Measurements from ENCODE around the gene RAB11FIP3.

RAB11FIP3 gene

DNA sequence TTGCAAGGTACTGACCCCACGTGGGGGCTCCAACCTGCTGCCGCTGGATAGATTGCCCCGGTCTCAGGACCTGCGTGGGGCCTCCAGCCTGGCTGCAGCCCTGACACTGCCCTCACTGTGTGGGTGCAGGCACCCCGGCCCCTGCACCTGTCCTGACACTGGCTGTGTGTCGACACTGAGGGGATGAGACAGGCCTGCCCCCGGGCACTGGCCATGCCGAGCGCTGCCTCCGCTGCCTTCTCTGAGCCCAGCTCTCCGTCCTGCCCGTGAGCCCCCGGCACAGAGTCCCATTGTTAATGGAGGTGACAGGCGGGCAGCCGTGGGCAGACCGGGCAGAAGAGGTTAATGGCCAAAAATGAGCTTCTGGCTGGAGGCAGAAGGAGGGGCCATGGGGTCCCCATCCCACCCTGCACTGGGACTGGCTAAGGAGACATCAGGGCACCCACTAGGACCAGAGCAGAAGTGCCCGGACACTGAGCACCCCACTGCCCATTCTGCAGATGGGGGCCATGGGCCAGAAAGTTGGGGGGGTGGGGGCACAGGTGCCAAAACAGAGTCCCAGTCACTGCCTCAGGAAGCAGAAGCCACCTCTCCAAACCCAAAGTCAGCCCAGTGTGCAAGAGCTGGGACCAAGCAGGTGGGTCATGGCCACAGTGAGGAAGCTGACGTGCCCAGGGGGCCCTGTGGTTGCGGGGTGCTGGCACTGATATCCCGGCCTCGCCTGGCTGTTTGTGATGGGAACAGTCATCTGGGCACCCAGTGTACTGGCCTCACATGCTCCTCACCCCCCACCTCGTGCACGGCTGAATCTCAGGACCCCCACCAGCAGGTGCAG lies 132.2 kb downstream of the RAB11FIP3 start:
- DNase-seq = no peak

DNA sequence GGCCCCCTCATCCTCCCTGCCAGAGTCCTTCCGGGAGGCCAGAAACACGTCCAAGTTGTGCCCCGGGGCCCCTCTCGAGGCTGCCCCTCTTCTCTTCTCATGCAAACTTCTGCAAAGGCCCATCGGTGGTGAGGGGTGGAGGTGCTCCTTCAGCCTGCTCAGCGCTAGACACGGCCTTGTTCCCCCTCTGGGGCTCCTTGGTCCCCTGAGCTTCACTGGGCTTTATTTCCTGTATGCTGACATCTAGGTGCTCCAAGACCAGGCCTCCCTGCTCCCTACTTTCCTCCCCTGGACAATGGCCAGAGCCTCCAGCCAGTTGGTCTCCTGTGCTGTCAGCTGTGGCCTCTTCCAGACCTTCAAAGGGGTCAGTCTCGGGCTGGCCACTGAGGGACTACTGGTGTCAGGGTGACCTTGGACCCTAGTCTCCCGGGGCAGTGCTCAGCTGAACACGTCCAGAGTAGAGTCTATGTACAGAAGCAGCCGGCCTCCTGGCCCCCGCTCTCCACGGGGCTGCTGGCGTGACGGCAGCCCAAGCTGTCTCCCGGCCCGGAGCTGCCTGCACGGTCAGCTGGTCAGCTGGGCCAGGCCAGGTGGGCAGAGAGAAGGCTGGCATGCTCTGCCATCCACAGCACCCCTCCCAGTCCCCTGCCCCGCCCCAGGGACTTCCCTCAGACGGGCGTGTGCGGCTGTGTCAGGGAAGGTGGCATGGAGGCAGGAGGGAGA lies 133.0 kb downstream of the RAB11FIP3 start:
- DNase-seq = no peak

DNA sequence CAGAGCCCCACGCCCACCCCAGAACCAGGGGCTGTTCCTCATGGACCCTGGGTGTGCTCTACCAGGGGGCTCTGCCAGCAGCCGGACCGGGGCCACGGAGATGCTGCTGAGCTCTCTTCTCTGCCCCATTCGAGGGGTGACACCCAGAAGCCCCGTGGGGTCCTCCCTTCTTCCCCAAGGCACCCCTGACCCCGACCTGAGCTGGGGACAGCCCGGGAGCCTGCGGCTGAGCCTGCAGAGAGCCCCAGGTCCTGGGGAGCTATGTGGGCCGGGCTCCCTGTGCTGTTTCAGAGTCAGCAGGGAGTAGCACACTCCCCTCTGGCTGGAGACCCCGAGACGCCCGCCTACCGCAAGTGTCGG lies 133.6 kb downstream of the RAB11FIP3 start:
- DNase-seq = no peak

DNA sequence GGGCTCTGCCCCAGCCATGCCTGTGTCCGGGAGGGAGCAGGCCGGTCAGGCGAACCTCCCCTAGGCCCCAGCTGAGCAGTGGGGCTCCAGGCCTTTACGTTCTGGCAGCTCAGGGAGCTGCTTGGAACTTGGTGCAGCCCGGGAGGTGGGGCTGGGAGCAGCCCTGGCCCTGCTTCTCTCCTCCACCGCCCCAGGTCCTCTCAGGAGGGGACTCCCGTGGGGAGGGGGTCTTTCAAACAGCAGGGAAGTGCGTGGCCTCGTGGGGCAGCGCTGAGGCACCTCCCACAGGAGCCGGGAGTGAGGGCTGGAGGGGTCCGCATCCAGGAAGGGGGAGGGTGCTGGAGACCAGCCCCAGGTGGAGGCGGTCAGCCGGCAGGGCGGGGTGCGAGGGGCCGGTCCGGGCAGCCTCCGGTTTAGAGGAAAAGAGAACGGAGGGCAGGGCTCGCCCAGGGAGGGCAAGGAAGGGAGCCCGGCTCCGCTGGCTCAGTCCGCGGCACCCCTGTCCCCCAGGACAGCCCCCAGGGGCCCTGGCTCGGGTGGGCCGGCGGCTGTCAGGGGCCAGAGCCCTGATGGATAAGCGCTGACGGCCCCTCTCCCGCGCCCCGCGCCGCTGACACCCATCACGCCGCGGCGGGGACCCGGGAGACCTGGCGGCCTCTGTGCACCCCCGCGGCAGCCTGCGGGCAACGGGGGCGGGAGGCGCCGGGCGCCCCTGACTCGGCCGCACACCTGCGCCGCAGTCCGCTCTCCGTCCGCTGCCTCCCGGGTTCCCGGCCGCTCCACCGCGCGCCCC lies 134.2 kb downstream of the RAB11FIP3 start:
- DNase-seq = no peak

DNA sequence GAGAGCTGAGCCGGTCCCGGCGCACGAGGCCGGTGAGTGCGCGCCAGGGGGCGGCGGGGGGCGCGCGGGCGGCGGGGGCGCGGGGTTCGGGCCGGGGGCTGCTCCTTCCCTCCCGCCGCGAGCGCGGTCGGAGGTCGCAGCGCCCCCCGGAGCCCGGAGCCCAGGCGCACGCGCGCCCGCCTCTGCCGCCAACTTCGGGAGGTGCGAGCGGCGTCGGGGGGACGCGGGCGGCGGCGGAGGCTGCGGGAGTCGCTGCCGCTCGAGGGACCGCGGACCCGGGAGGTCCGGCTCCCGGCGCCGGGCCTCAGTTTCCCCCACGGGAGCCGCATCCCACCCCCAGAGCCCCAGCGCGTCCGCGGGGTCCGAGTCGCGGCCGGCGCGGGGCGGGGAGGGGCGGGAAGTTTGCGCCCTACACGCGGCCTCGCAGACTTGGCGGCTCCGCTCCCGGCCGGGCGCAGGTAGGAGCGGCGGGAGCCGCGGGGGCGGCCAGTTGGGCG lies 134.8 kb downstream of the RAB11FIP3 start, which contains the start of gene PRR35:
Gene PRR35 (plus strand): TSS at position 191 of the 497 bp plus-strand sequence. CDS start 2,901 bp downstream, outside the sequence.
- no peak for DNase-seq

DNA sequence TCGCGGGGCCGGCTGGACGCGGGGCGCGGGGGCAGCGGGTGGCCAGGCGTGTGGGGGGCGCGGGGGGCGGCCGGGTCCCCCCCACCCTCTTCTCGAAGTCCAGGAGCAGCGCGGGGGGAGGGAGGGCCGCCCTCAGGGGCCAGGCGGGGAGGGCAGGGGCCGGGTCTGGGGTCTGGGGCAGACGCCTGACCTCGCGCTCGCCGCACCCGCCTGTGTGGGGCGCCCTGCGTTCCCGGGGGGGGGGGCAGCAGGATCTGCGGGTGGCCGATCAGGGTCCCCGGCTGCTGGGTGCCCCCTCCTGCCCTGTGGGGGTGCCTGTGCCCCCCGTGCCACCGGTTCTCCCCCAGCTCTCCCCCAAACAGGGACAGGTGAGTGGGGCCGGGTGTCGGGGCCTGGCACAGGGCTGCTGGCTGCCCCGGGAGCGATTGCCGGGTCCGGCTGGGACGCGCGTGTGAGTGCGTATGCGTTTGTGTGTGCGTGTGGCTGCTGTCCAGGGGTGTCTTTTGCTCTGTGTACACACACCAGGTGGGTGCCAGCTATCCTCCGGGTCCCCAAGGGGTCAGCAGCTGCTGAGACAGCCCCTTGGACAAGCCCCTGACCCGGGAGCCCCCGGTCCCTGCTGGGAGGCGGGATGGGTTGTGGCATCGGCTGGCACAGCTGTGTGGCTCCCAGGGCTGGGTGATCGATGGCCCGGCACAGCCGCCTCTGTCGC lies 135.4 kb downstream of the RAB11FIP3 start:
- no peak for DNase-seq

DNA sequence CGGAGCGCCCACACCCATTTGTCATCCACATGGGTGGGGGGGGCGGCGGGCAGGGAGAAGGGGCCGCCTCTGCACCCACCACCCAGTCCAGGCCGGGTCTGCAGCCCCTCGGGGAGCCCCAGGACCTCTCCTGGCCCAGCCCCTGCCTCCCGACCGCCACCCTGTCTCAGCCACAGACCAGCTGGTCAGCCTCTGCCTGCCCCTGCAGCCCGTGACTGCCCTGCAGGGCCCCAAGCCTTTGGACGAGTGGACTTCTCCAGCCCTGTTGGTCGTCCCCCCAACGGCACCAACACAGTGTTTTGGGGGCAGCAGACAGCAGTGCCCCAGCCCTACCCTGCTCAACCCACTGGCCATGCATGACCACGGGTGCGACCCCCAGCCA lies 136.0 kb downstream of the RAB11FIP3 start:
- DNase-seq = no peak

DNA sequence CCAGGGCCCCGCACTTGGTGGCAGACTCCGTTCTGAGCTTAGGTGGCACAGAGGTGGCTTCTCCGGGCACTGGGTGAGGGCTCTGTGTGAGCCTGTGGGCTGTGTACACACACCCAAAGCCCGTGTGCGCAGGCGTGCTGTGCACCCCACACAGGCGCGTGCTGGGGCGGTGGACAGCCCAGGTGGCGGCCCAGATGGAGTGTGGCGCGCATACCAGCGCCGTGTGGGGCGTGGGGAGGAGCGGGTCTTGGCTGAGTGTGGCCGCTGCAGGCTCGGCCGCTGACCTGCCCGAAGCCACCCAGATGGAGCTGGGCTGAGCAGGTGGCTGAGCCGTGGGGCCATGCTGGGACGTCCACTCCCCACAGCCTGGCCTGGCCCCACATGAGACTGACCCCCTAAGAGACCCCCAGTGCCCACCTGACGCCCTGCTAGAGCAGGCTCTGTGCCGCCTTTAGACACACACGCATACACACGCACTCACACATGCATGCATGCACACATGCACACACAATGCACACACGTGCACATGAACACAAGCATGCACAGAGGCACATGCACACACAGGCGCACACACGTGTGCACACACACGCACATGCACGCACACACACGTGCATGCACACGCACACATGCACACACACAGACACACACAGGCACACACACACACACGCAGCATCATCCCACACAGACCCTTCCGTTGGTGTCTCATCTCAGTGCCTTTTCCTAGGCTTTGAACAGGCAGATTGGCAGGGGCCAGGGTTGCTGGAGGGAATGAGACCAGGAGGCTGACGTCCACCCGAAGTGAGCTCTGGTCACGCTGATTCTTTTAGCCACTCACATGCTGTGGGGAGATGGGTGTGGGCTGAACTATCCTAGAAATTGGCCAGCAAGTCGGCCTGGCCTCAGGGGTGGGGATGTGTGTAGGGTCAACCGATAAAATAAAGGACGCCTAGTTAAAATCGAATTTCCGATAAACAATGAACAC lies 136.8 kb downstream of the RAB11FIP3 start:
- DNase-seq = no peak

DNA sequence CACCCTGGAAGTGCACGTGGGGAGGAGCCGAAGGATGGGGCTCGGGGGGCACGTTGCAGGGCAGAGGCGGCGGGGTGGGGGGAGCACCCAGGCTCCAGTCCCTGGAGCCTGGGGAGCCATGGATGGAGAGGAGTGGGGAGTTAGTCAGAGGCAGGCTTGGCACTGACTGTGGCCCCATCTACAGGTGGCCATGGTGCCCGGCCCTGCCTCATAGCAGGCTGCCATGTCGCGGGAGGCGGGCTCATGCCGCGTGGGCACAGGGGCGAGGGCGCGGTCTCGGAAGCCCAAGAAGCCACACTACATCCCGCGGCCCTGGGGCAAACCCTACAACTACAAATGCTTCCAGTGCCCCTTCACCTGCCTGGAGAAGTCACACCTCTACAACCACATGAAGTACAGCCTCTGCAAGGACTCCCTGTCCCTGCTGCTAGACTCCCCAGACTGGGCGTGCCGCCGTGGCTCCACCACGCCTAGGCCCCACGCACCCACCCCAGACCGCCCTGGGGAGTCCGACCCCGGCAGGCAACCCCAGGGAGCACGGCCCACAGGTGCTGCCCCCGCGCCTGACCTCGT lies 137.7 kb downstream of the RAB11FIP3 start:
- DNase-seq = no peak

DNA sequence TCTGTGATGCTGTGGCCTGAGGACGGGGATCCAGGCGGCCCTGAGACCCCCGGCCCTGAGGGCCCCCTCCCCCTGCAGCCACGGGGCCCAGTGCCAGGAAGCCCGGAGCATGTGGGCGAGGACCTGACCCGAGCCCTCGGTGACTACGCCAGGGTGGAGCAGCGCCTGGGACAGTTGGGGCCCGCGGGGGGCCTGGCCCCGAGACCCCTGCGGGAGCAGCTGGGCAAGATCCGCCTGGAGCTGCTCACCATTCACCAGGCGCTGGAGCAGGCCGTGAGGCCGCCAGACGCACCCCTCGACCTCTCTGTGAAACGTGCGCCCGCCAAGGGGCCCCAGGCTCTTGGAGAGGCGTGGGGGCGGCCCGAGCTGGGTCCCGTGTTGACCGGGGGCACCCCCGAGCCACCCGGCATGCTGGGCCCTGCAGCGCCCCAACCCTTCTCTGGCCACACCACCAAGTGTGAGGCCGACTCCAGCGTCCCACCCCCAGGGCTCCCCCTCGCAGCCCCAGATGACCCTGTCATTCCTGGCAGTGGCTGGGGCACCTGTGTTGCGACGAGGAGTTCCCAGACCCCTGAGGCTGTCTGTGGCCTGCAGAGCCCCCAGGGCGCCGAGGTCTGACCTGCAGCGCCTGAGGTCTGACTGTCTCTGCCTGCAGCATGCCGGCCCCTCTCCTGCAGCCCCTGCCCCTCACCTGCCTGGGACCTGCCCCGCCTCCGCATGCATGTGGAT lies 139.4 kb downstream of the RAB11FIP3 start:
- DNase-seq = no peak

DNA sequence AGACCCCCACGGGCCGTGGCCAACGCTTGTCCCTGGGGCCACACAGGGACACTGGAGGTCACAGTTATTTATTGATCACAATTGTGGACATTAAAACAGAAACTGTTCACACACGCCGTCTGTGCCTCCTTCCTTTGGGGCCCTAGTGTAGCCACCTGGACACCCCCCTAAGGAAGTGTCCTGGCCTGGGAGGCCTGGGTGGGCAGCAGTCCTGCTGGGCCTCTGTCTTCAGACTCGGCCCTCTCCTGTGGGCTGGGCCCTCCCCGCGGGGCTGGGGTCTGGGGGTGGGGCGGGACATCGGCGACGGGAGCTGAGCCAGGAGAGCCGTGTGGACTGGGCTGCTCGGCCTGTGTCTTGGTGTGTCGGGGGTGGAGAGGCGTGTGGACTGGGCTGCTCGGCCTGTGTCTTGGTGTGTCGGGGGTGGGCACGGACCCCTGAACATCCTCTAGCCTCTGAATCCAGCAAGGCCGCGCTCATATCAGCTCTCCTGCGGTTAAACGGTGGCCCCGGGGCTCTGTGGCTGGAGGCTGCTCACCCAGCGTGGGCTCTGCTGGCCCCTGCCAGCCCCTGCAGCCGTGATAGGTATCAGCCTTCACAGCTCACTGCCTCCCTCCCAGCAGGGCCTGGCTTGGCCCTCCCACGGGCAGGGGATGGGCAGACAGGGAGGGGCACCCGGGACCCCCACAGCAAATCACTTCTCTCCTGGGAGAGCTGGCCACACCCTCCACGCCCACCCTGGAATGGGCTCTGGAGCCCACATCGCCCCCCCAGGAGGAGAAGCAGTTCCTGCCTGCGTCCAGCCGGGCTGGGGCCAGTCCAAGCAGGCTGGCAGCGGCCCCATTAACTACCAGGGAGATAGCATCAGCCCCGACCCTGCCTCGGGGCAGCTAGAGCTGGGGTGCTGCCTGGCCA lies 140.2 kb downstream of the RAB11FIP3 start:
- DNase-seq = no peak

DNA sequence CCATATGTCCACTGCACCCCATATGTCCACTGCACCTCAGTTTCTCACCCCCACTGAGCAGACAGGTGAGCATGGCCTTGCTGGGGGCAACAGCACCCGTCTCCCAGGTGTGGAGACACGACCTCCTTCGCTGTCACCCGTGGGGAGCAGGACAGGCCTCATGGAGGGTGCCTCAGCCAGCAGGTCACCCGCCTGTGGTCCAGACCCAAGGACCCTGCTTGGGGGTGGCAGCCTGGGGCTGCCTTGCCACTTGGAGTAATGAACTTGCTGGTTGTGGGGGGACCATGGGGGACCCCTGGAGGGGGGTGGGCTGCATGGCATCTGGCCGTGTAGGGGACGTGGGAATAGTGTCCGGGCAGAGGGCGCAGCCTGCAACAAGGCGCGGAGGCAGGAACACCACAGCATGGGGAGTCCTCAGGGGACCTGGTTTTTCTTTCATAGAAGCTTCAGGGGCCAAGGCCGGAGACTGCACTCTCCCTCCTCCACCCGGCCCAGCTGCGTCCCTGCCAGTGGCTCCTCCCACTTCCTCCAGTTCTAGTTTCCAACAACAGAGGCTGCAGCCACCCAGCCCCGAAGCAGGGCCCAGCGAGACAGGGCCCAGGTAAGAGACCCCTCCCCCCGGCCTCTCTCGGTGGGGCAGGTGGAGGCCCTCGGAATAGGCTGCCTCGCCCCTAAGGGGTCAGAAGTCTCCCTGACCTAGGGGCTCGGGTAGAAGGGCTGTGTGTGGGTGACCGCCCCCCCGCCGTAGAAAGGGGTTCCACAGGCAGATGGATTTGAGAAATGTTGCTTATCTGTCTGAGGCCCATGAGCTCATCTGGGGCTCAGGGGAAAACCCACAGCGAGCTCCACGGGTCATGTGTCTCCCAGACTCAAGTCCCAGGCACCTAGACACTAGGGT lies 141.3 kb downstream of the RAB11FIP3 start, which contains the start of gene NHLRC4:
Gene NHLRC4 (plus strand): TSS at position 531 of the 898 bp plus-strand sequence. CDS start 1,043 bp downstream, outside the sequence.
- DNase-seq = no peak

DNA sequence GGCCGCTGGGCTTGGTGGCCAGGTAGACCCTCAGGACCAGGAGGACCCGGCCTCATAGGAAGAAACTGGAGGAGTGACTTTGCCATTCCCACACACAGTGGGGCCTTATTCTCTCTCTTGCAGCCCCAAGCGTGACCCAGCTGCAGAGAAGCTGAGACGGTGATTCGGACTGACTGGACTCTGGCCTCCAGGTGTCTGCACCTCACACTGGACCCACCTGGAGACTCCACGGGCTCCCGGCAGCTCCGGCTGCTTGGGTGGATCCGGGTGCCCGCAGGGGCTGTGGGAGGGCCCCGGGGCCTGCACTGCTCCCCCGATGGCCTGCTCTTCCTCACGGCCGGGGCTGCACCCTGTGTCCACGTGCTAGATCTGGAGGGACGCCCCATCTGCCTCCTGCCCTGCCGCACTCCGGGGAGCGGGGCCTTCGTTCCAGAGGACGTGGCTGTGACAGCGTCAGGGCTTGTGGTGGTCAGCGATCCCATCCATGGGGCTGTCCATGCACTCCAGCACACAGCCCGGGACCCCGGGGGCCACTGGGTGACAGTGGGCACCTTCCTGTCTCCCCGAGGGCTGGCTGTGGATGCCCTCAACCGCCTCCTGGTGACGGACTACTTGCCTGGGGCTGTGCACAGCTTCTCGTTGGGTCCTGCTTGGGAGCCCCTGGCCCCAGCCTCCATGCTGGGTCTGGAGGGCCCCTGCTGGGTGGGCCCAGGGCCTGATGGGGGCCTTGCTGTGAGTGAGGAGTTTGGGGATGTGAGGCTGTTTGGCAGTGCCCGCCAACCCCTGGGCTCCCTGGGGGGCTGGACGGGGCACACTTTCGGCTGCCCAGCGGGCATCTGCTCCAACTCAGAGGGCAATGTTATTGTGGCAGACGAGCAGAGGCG lies 142.2 kb downstream of the RAB11FIP3 start:
- no peak for DNase-seq

DNA sequence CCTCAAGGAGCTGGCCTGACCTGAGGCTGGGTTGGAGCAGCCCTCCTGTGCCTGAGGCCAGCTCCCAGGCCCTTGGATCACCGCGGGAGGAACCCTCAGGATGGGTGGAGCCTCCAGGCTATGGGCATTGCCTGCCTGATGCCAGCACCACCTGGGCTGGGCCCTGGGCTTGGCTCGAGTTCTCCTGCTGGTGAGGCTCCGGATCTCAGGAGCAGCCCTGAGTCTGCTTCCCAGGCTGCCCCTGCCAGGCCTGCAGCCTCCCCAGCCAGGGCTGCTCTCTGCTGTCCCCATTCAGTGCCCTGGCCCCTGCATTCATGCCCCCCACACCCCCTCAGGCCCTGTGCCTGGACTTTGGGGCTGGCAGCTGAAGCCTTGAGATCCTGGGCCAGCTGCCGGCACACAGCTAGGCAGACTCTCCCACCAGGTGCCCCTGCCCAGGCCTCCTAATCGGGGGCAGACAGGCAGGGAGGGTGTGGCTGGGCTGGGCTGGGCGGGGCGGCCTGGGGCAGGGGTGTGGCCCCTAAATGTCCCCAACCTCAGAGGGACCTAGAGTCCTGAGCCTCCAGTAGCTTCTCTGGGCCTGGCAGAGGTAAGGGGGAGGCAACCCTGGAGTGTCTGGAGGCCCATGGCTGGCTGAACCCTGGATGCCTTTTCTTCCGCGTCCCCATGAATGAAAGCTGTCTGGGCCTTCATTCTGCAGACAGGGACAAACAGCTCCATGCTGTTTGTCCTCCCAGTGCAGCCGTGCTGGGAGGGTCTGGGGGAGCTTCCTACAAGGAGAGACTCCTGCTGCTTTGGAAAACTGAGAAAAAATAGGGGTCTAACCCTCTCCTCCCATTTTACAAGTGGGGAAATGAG lies 143.2 kb downstream of the RAB11FIP3 start:
- no peak for DNase-seq

DNA sequence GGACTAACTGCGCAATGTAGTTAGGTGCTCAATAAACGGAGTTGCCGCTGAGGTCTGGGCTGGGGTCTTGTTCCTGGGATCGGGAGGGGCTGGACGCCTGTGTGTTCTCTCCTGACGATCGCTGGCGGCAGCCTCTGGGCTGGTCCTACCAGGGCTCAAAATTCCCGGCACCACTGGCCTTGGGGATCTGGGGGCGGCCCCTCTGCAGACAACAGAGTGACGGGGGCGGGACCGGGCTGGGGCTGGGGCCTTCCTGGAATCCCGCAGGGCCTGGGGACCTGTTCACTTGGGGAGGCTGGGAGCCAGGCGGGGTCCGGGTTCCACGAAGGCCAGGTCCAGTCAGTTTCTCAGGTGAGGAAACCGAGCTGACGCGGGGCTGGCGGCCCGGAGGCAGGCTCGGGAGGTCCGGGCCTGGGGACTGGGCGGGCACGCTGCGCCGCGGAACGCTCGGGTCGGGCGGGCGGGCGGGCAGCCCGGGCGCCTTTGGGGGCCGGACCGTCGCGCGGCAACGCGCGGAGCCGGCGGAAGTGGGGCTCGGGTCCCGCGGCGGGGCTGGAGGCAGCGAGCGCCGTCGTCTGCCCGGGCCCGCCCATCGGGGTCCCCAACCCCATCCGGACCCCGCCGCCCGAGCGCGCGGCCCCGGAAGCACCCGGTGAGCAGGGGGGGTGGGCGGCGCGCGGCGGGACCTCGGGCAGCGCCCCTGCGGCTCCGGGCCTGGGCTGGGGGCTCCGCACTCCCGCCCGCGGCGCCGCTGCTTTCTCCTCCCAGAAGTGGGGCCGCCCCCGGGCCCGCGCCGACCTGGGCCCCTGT lies 144.2 kb downstream of the RAB11FIP3 start, which contains the start of gene PIGQ:
Gene PIGQ (plus strand): TSS at position 524 of the 810 bp plus-strand sequence. CDS start 4,107 bp downstream, outside the sequence.
- DNase-seq = peak; percentile 21
